22Rv1 (cell line): ENCODE measurements around the gene NFYA.

Experiments
- ZFX ChIP-seq: fragments of 450-650 bp; IDR thresholded peaks from 2 replicates; pipeline ENCODE4 v1.6.1; 2017; ENCODE audit warnings: antibody characterized with exemption, borderline replicate concordance
- TF ChIP-seq, protein P1 (sequence below): fragments of 450-650 bp; IDR thresholded peaks from 2 replicates; pipeline ENCODE4 v1.5.1; 2017; ENCODE audit warnings: mild to moderate bottlenecking

DNA sequence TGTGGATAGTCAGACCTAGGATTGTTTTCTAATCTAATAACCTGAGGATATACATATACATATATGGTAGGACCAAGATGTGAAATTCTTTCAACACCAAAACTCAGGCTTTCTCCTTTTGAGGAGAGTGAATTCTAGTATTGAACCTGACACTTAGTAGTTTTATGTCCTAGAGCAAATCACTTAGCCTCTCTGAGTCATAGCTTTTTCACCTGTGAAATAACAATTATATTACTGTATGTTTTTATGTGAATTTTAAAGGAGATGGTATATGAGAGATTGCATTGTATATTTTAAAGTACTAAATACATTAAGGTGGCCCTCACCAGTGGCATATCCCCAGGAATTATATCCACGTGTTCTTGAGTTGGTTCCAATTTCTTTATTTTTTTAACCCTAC is 46.7 kb downstream of the NFYA start:
- TF ChIP-seq, protein P1, sequence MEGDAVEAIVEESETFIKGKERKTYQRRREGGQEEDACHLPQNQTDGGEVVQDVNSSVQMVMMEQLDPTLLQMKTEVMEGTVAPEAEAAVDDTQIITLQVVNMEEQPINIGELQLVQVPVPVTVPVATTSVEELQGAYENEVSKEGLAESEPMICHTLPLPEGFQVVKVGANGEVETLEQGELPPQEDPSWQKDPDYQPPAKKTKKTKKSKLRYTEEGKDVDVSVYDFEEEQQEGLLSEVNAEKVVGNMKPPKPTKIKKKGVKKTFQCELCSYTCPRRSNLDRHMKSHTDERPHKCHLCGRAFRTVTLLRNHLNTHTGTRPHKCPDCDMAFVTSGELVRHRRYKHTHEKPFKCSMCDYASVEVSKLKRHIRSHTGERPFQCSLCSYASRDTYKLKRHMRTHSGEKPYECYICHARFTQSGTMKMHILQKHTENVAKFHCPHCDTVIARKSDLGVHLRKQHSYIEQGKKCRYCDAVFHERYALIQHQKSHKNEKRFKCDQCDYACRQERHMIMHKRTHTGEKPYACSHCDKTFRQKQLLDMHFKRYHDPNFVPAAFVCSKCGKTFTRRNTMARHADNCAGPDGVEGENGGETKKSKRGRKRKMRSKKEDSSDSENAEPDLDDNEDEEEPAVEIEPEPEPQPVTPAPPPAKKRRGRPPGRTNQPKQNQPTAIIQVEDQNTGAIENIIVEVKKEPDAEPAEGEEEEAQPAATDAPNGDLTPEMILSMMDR = no peak
- TF ChIP-seq ZFX = no peak
